HepG2 (cell line): ENCODE measurements around the gene IRAK2. TPM values are rescaled to one million over a fixed set of nuclear protein-coding genes. Genes with fewer than 3 reads are reported as not detected.

Experiments used
- ATRX ChIP-seq: sonication (generic); formaldehyde crosslinking; IDR thresholded peaks from 2 replicates; pipeline ENCODE4 v1.4.0; 2020; ENCODE audit warnings: missing genetic modification reagents, borderline replicate concordance
- CCAR2 ChIP-seq: fragments of 200-400 bp; formaldehyde crosslinking; optimal IDR thresholded peaks from 2 replicates; pipeline ENCODE3; 2018; ENCODE audit warnings: low read depth, mild to moderate bottlenecking, low read length, moderate library complexity
- GTF3A ChIP-seq: sonication (generic); formaldehyde crosslinking; conservative IDR thresholded peaks from 2 replicates; pipeline ENCODE4 v1.4.0; 2020; ENCODE audit warnings: mild to moderate bottlenecking, missing genetic modification reagents
- HDAC6 ChIP-seq: fragments of 200-600 bp; sonication (generic); IDR thresholded peaks from 2 replicates; pipeline ENCODE4 v1.7.0; 2017; ENCODE audit warnings: mild to moderate bottlenecking, antibody characterized with exemption, low read length, low read depth
- NRL ChIP-seq: sonication (generic); formaldehyde crosslinking; IDR thresholded peaks from 2 replicates; pipeline ENCODE4 v1.5.0; 2020; ENCODE audit warnings: missing genetic modification reagents, mild to moderate bottlenecking, moderate library complexity, borderline replicate concordance
- PCBP1 ChIP-seq: fragments of 200-400 bp; formaldehyde crosslinking; IDR thresholded peaks from 2 replicates; pipeline ENCODE4 v1.6.1; 2017; ENCODE audit warnings: mild to moderate bottlenecking, low read depth, low read length, borderline replicate concordance
- RFX3 ChIP-seq: IDR thresholded peaks from 2 replicates; pipeline ENCODE4 v1.6.1; 2016; ENCODE audit warnings: missing biosample characterization, missing genetic modification reagents
- SALL1 ChIP-seq: sonication (generic); formaldehyde crosslinking; IDR thresholded peaks from 2 replicates; pipeline ENCODE4 v1.8.0; 2022; ENCODE audit warnings: mild to moderate bottlenecking, missing genetic modification reagents
- SP1 ChIP-seq, 2 experiments: fragments of 450-650 bp in 1 of 2; sonication (generic) in 1 of 2; formaldehyde crosslinking in 1 of 2; IDR thresholded peaks; 2 replicates each; pipeline versions ENCODE4 v1.4.0 to v1.6.1; 2016 to 2020; ENCODE audit warnings: missing genetic modification reagents in 1 of 2
- SRSF4 ChIP-seq: fragments of 200-400 bp; formaldehyde crosslinking; IDR thresholded peaks from one replicate; pipeline ENCODE4 v1.6.1; 2018; ENCODE audit warnings: mild to moderate bottlenecking, low read depth, low read length, moderate library complexity; ENCODE audit not compliant: poor library complexity, severe bottlenecking
- TCF12 ChIP-seq, 2 experiments: fragments of 450-650 bp in 1 of 2; sonication (generic) in 1 of 2; formaldehyde crosslinking in 1 of 2; IDR thresholded peaks; 2 replicates each; pipeline versions ENCODE4 v1.6.1 to v1.8.0; 2017 to 2022; ENCODE audit warnings: antibody characterized with exemption in 1 of 2, mild to moderate bottlenecking in 1 of 2, missing genetic modification reagents in 1 of 2, moderate library complexity in 1 of 2
- ZFX ChIP-seq: sonication (generic); formaldehyde crosslinking; IDR thresholded peaks from 2 replicates; pipeline ENCODE4 v1.4.0; 2020; ENCODE audit warnings: mild to moderate bottlenecking, low read depth, missing genetic modification reagents, moderate library complexity
- ZNF615 ChIP-seq: sonication (generic); formaldehyde crosslinking; IDR thresholded peaks from 2 replicates; pipeline ENCODE4 v1.5.0; 2020; ENCODE audit warnings: mild to moderate bottlenecking, missing genetic modification reagents, borderline replicate concordance
- ZNF672 ChIP-seq: sonication (generic); formaldehyde crosslinking; IDR thresholded peaks from 2 replicates; pipeline ENCODE4 v1.8.1; 2022; ENCODE audit warnings: missing genetic modification reagents
- ZNF674 ChIP-seq: sonication (generic); formaldehyde crosslinking; IDR thresholded peaks from 2 replicates; pipeline ENCODE4 v1.5.0; 2020; ENCODE audit warnings: low read depth, mild to moderate bottlenecking, missing genetic modification reagents
- ZNF883 ChIP-seq: sonication (generic); formaldehyde crosslinking; IDR thresholded peaks from 2 replicates; pipeline ENCODE4 v1.5.1; 2020; ENCODE audit warnings: mild to moderate bottlenecking, missing genetic modification reagents; ENCODE audit errors: not compliant biosample characterization
- polyA plus RNA-seq, 8 experiments: library from polyadenylated mRNA; depleted of rRNA in 3 of 8; stranded (reverse) in 7 of 8; unstranded in 1 of 8; fragments of >200 nt; fragmentation: Illumina TruSeq in 4 of 8; extraction: Trizol in 4 of 8; gene quantifications; 2 replicates each; pipeline versions ENCODE4 v1.2.1 to v1.2.3, GENCODE V29; 2011 to 2016; ENCODE audit warnings: low read depth in 4 of 8, missing spikeins in 1 of 8, mixed read lengths in 1 of 8; ENCODE audit not compliant: insufficient read depth in 1 of 8
- total RNA-seq, 5 experiments: library from RNA; depleted of rRNA; stranded (reverse); fragments of >200 nt; fragmentation: Illumina TruSeq; extraction: Trizol; gene quantifications; 2 replicates each; pipeline ENCODE4 v1.2.3, GENCODE V29; 2016; ENCODE audit warnings: low read depth in 1 of 5
- TF ChIP-seq, protein P1 (sequence below), 2 experiments: sonication (generic) in 1 of 2; formaldehyde crosslinking in 1 of 2; IDR thresholded peaks; 2 replicates each; pipeline versions ENCODE4 v1.4.0 to v1.6.1; 2016 to 2020; ENCODE audit warnings: borderline replicate concordance in 1 of 2, low read depth in 1 of 2, mild to moderate bottlenecking in 1 of 2, missing genetic modification reagents in 1 of 2
- TF ChIP-seq, protein P2 (sequence below): sonication (generic); formaldehyde crosslinking; IDR thresholded peaks from 2 replicates; pipeline ENCODE4 v1.5.0; 2020; ENCODE audit warnings: mild to moderate bottlenecking, missing genetic modification reagents

Gene IRAK2
- total and polyA plus RNA-seq, 2 of the 13 experiments (the other 11 are each of a cell fraction or from before 2014, with no cell fraction given), result 13.1 to 23.3 TPM

DNA sequence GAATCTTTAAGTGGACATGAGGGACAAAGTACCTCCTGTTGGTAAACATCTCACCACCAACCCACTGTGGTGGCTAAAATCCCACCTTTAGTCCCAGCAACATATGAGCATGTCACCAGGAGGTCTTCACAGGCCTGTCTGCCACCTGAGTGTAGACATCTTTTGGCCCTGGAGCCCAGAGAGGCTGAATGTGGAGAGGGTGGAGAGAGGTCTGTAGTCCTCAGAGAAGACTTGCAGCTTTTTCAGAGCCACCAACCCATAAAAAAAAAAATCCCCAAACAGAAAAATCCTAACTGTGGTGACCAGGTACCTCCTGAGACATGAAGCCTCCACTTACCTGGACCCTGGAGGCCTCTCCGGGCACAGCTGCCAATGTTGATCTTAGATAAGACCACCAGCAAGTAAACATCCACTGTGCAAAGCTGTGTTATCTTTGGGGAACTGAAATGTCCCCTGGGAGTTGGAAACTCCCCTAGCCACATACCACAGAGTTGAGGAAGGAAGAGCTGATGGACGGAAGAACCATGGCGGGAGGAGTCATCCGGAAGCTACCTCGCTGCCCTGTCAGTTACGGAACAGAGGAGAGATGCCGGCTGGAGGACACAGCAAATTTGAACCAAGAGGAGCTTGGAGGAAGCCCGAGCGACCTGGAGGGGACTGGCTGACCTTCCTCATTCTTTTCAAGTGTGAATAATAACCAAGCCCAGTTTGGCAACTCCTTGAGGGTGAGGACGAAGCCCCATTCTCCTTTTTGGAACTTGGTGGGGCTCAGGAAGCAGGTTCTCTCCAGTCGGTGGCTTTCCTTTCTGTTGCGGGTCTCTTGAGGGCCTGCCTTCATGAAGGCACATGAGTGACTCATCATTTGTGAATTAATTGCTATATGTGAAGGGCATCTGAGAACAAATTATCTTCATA, 128.0 kb downstream of the IRAK2 start, which contains the start of gene GHRL (continued):
- no peak for TF ChIP-seq ZNF674 (CRISPR knock-in tag)
- TF ChIP-seq SRSF4, result no peak
- TF ChIP-seq RFX3 (CRISPR knock-in tag), result no peak
- no peak for TF ChIP-seq HDAC6
- no peak for TF ChIP-seq TCF12 (IDR thresholded peaks at IDR 0.05)
- TF ChIP-seq TCF12 (CRISPR knock-in tag; IDR thresholded peaks at IDR 0.05), result no peak
- no peak for TF ChIP-seq GTF3A
- peak; percentile 66 for TF ChIP-seq SALL1 (CRISPR knock-in tag)
- no peak for TF ChIP-seq PCBP1
- TF ChIP-seq, protein P1, sequence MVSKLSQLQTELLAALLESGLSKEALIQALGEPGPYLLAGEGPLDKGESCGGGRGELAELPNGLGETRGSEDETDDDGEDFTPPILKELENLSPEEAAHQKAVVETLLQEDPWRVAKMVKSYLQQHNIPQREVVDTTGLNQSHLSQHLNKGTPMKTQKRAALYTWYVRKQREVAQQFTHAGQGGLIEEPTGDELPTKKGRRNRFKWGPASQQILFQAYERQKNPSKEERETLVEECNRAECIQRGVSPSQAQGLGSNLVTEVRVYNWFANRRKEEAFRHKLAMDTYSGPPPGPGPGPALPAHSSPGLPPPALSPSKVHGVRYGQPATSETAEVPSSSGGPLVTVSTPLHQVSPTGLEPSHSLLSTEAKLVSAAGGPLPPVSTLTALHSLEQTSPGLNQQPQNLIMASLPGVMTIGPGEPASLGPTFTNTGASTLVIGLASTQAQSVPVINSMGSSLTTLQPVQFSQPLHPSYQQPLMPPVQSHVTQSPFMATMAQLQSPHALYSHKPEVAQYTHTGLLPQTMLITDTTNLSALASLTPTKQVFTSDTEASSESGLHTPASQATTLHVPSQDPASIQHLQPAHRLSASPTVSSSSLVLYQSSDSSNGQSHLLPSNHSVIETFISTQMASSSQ (IDR thresholded peaks at IDR 0.05; ENCODE audit: low read depth), result no peak
- TF ChIP-seq, protein P1 (CRISPR knock-in tag; IDR thresholded peaks at IDR 0.05; ENCODE audit: borderline replicate concordance), result no peak
- TF ChIP-seq CCAR2, result no peak
- no peak for TF ChIP-seq ZNF615 (CRISPR knock-in tag)
- TF ChIP-seq, protein P2, sequence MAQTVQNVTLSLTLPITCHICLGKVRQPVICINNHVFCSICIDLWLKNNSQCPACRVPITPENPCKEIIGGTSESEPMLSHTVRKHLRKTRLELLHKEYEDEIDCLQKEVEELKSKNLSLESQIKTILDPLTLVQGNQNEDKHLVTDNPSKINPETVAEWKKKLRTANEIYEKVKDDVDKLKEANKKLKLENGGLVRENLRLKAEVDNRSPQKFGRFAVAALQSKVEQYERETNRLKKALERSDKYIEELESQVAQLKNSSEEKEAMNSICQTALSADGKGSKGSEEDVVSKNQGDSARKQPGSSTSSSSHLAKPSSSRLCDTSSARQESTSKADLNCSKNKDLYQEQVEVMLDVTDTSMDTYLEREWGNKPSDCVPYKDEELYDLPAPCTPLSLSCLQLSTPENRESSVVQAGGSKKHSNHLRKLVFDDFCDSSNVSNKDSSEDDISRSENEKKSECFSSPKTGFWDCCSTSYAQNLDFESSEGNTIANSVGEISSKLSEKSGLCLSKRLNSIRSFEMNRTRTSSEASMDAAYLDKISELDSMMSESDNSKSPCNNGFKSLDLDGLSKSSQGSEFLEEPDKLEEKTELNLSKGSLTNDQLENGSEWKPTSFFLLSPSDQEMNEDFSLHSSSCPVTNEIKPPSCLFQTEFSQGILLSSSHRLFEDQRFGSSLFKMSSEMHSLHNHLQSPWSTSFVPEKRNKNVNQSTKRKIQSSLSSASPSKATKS, result no peak
- no peak for TF ChIP-seq ATRX
- no peak for TF ChIP-seq ZFX (CRISPR knock-in tag)
- no peak for TF ChIP-seq ZNF672 (CRISPR knock-in tag)
- no peak for TF ChIP-seq NRL (CRISPR knock-in tag)
- no peak for TF ChIP-seq ZNF883 (CRISPR knock-in tag)
- no peak for TF ChIP-seq SP1 (IDR thresholded peaks at IDR 0.05)
- no peak for TF ChIP-seq SP1 (CRISPR knock-in tag; IDR thresholded peaks at IDR 0.05)
